ENCODE data around the gene ZNF275. TPM values are rescaled to one million over a fixed set of nuclear protein-coding genes. Genes with fewer than 3 reads are reported as not detected.

Gene ZNF275
- total RNA-seq, 2 experiments from 2014 or later, result 22.6 to 24.6 TPM

DNA sequence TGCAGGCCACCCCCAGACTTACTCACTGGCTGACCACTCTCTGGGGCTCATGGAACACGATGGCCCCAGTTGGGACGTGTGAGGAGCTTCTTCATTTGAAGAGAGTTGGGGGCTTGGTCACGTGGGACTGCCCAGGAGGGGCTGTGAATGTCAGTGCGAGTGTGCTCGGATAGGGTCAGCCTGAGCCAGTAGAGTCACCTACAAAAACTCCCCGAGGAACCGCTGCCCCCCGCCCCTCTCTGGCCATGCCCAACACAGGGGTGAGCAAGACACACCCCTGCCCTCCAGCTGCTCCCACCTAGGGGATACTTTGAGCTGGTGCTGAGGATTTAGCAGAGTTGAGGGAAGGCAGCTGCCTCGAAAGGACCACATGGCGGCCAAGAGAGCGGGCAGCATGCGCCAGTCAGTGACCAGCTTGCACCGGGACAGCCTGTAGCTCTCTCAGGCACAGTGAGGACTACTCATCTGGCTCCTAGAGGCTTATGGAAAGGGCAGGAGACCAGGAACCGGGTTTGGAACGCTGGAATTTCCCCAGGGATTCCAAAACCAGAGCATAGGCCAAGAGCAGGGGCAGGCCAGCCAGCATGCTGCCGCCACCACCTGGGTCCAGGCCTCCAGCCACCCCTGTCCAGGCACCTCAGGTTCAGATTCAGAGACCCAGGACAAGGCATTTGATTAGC is 58.8 kb downstream of the ZNF275 start:
- Mint-ChIP-seq H3K4me1 (no peaks in the 10 kb centered on the region), H3K4me3 (no peak overlapping the region), H3K36me3 (no peaks in the 10 kb centered on the region), H3K9me3 (no peaks in the 10 kb centered on the region), H3K27me3 (no peaks in the 10 kb centered on the region), H3K27ac (no peak overlapping the region)
- no peak for DNase-seq
- no peak for ATAC-seq (ENCODE audit: low read depth)
- POLR2A ChIA-PET, result no interaction called here

GRCh38 chrX:153394612-153395011 is 60.7 kb downstream of the ZNF275 start:
- POLR2A ChIA-PET, result no interaction called here
- H3K9me3 Mint-ChIP-seq, result no peaks in the 10 kb centered on the region

DNA sequence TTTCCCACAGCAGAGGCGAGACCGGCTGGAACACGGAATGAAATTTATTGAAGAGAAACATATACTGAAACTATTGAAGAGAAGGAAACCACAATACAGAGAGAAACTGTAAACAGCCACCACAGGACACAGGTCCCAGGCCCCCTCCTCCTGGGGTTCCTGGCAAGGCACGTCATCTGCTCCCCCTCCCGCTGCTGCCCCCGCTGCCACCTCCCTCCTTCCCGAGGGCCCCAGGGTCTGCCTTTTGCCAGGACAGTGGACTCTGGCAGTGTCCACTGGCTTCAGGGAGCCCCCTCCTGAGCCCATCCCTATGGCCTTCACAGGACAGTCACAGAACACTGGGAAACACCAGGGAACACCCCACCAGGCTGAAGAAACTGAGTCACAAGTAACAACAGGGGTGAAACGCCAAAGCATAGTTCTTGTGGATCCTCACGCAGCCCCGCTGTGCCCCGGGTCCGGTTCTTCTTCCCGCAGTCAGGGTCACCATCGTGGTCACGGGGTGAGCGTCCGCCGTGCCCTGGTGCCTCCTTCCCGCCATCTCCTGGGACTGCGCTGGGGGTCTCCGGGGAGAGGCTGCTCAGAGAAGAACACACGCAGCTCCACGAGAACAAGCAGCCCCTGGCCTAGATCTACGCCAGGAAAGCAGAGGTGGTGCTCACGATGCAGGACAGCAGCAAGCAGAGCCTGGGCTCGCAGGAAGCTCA is 61.8 kb downstream of the ZNF275 start:
- H3K27ac Mint-ChIP-seq, result peak overlapping the region; percentile 61
- peaks cover 4% of the 10 kb centered on the region for H3K4me1 Mint-ChIP-seq
- H3K27me3 Mint-ChIP-seq, result no peaks in the 10 kb centered on the region
- ATAC-seq (ENCODE audit: low read depth), result no peak
- H3K36me3 Mint-ChIP-seq, result no peaks in the 10 kb centered on the region
- POLR2A ChIA-PET, result no interaction called here
- H3K9me3 Mint-ChIP-seq, result no peaks in the 10 kb centered on the region
- no peak for DNase-seq
- peak overlapping the region; percentile 13 for H3K4me3 Mint-ChIP-seq

More at GRCh38 chrX:153394612-153395011, 60.7 kb downstream of the ZNF275 start:
- Mint-ChIP-seq H3K4me1 (peaks cover under 1% of the 10 kb centered on the region), H3K4me3 (no peak overlapping the region), H3K27me3 (no peaks in the 10 kb centered on the region), H3K36me3 (no peaks in the 10 kb centered on the region), H3K27ac (no peak overlapping the region)
- no peak for ATAC-seq (ENCODE audit: low read depth)
- no peak for DNase-seq

DNA sequence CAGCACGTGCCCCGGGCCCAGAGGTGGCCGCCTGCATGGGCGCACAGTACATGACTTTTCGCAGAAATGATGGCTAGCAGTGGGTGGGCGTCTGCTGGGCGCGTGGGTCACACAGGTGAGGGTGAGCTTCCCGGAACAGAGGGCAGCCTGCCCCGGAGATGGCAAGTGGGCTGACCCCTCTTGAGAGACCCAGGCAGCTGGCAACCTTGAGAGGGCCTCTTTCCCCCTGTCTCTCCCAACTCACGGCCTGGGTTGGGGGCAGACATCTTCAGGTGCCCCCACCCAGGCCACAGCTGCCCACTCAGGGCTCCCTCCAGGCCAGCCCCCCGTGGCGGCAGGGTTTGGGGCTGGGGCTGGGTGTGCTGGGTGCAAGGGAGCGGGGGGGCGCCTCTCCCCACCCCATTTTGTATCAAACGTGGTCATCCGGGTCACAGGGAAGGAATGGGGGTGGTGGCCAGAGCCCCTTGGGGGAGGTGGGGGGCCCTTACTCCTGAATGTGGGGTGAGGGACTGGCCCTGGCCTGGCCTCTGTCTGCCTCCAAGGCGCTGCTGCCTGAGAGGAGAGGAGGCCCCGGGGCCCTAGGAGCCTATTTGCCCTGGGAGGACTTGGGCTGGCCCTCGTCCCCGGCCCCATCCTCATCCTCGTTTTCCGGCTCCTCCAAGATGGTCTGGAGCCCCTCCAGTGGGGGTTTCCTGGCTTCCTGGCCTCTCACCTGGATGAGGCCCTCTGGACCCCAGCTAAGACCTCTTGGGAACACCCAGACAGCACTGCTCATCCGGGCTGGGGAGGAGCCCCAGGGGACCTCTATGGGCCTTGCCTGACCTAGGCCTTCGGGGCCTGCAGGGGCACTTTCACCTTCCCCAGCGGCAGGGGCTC is 62.6 kb downstream of the ZNF275 start:
- POLR2A ChIA-PET, result no interaction called here
- Mint-ChIP-seq H3K4me1 (peaks cover 4% of the 10 kb centered on the region), H3K36me3 (no peaks in the 10 kb centered on the region), H3K27me3 (no peaks in the 10 kb centered on the region), H3K4me3 (no peak overlapping the region), H3K9me3 (no peaks in the 10 kb centered on the region), H3K27ac (no peak overlapping the region)
- DNase-seq (no peak), ATAC-seq (ENCODE audit: low read depth) (no peak)

DNA sequence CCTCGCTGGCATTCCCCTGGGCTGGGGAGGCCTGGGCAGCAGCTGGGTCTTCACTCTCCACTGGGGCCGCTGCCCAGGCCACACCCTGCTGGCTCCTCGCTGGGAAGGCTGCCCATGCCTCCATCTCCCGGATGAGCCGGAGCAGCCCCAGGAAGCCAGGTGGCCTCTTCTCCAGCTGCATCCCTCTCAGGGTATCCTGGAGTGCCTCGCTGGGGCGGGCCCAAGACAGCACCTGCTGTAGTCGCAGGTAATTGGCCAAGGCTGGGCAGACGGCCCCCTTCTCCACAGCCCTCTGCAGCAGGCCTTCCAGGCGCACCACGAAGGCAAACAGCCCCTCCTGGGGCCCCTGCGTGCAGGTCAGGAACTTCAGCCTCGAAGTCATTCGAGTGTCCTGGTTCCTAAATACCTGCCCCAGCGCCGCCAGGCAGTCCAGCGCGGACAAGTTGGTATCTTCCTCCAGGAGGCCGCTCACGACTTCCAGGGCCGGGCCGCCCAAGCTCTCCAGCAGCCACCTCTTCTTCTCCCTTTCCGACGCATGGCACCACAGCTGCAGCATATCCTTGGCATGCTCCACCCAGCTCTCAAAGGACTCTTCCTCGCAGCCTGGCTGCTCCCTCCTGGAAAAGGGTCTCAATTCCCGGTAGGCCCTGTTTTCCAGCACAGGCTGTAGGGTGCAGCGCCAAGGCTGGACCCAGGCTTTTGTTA is 63.5 kb downstream of the ZNF275 start:
- Mint-ChIP-seq H3K4me1 (peaks cover 4% of the 10 kb centered on the region), H3K9me3 (no peaks in the 10 kb centered on the region), H3K27ac (no peak overlapping the region), H3K27me3 (no peaks in the 10 kb centered on the region), H3K4me3 (no peak overlapping the region), H3K36me3 (no peaks in the 10 kb centered on the region)
- POLR2A ChIA-PET, result no interaction called here
- DNase-seq, result no peak
- no peak for ATAC-seq (ENCODE audit: low read depth)

DNA sequence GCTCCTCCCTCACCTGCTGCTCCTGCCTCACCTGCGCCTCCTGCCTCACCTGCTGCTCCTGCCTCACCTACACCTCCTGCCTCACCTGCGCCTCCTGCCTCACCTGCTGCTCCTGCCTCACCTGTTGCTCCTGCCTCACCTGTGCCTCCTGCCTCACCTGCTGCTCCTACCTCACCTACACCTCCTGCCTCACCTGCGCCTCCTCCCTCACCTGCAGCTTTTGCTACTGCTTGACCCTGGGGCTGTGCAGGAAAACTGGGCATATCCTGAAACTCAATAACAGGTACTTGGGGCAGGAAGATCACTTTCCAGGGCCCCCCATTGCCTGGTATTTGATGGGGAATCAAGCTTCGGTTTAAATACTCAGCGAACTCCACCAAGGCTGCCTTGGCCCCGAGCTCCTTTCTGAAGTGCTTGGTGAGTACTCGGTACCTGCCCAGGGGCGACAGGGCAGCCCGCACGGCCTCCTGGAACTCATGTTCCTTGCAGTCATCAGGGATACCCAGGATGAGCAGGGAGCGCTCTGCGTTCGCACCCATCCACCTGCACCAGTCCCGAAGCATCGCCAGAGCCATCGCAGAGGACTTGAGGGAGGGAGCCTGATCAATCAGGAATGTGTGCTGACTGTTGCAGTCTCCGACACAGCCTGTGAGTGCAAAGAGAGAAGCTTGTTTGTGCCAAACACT is 64.5 kb downstream of the ZNF275 start:
- ATAC-seq (ENCODE audit: low read depth) (no peak), DNase-seq (no peak)
- Mint-ChIP-seq H3K27me3 (peaks cover 6% of the 10 kb centered on the region), H3K4me3 (no peak overlapping the region), H3K36me3 (no peaks in the 10 kb centered on the region), H3K9me3 (no peaks in the 10 kb centered on the region), H3K27ac (no peak overlapping the region), H3K4me1 (peaks cover 4% of the 10 kb centered on the region)
- POLR2A ChIA-PET, result no interaction called here

- Mint-ChIP-seq H3K27ac (no peak overlapping the region), H3K4me1 (peaks cover 4% of the 10 kb centered on the region), H3K36me3 (no peaks in the 10 kb centered on the region), H3K27me3 (peaks cover 10% of the 10 kb centered on the region), H3K9me3 (no peaks in the 10 kb centered on the region), H3K4me3 (no peak overlapping the region)
- ATAC-seq (ENCODE audit: low read depth), result peak; percentile 72
- peak; percentile 73 for DNase-seq
- POLR2A ChIA-PET, result no interaction called here
Measured at GRCh38 chrX:153400146-153401132, 66.5 kb downstream of the ZNF275 start.

GRCh38 chrX:153401133-153401764 is 67.3 kb downstream of the ZNF275 start, which contains the start of gene PNMA6E:
Gene PNMA6E, minus strand, starts transcription at chrX:153401350. Its CDS starts 2,501 bp downstream, at chrX:153398849.
- DNase-seq, result no peak
- Mint-ChIP-seq H3K27me3 (peaks cover 10% of the 10 kb centered on the region), H3K4me1 (peaks cover 4% of the 10 kb centered on the region), H3K4me3 (no peak within 1 kb of the TSS), H3K27ac (no peak within 1 kb of the TSS), H3K36me3 (no peaks in the 10 kb centered on the region), H3K9me3 (no peaks in the 10 kb centered on the region)
- POLR2A ChIA-PET, result no interaction called here
- ATAC-seq (ENCODE audit: low read depth), result no peak

Other genes with a start within 250 kb of the ZNF275 start
- gene MAGEA1, start 154.9 kb upstream of the ZNF275 start, total RNA-seq, result not detected
- gene PNMA6F, start 12.4 kb upstream of the ZNF275 start, total RNA-seq, result not detected
- gene PNMA6E, start 67.2 kb downstream of the ZNF275 start, total RNA-seq, result not detected
- gene ZFP92, start 77.3 kb downstream of the ZNF275 start, total RNA-seq, result 1 to 10 TPM; 1.1 to 1.2 TPM
- 1 to 10 TPM; 2.2 to 3.1 TPM for gene TREX2, start 111.9 kb downstream of the ZNF275 start, total RNA-seq
- 10 to 100 TPM; 35.4 to 36.5 TPM for gene HAUS7, start 136.4 kb downstream of the ZNF275 start, total RNA-seq
- gene BGN, start 160.8 kb downstream of the ZNF275 start, total RNA-seq, result not detected
- not detected for gene ATP2B3, start 183.5 kb downstream of the ZNF275 start, total RNA-seq

Measured in activated naive CD8-positive, alpha-beta T cell treated with anti-CD3 and anti-CD28 coated beads, Interleukin-2, amount 10 ng/mL, durations not matched to agents 7 days and 5 days (primary cell).